NCI-H748 (cell line): ENCODE data around the gene LTF.
"Not testable (repeated sequence)": the region's sequence is repeated elsewhere in the genome, so short reads cannot be mapped to it uniquely, and the experiment has no call there.

Source experiments
- DNase-seq: peaks from one replicate; lab custom pipeline; 2025; ENCODE audit not compliant: unreplicated experiment; lab: John Stamatoyannopoulos, UW

Gene LTF

DNA sequence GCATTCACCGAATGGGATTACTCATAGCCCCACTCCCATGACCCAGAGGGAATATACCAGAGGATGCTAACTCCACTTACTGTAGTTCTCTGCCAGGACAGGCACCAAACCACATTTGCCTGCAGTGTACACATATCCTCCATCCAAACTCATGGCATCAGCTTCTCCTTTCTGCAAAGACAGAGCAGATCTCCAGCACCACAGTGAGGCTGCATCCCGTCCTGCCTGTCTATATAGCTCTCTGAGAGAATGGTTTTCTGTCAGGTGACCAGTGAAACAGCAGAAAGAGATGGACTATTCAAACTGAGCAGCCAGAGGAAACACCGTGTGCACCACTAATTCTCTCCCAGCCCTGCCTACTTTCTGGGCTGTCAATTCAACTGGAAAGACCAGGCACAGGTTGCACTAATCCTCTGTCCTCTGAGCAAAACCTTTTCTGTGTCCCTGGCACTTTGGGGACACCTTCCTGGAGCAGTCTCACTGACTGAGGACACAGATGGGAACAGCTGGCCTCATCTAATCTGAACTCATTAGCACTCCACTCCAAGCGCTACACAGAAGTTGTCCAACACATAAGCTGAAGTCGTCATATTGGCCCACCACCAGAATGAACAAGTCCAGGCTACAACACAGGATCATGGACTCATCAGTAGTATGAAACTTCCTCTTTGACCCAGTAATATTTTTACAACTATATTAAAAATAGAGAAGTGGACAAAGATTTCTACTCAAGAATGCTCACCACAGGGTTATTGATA is 17.3 kb downstream of the LTF start:
- DNase-seq: no peak

DNA sequence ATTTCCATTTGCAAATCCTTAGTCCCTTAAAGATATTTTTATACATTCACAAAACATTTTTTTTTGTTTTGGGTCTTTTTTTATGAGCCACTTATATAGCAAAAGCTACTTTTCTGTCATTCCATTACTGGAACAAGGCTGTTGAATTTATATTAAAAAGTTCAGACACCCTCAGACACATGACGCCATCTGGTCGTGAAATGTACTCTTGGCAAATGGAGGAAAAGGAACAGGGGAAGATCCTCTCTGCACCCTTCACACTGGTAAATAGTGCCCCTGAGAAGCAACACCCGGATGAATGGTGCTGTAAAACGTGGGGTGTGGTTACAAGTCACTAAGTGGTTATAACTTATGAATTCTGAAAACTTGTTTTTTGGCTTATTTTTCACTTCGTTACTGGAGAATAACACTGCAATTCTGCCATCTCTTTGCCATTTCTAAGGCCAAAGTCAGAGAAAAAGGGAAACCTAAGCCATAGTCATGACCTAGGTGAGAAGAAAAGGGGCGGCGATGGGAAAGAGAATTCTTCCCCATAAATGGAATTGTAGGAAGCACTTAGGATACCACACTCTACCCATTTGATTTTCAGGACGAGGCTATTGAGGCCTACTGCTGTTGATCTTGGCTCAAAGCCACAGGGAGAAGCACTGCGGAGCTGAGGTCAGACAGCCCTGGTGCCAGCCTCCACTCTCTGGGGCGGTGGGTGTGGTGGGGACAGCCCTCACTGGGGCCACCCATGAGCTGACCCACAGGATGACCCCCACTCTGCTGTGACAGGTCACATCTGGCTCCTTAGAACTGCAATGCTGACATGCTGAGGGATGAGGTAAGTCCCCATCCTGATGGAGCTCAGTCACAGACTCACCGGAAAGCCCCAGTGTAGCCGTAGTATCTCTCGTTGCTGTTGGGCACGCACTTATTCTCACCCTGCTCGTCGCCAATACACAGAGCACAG is 21.9 kb downstream of the LTF start:
- DNase-seq: peak; percentile 57

DNA sequence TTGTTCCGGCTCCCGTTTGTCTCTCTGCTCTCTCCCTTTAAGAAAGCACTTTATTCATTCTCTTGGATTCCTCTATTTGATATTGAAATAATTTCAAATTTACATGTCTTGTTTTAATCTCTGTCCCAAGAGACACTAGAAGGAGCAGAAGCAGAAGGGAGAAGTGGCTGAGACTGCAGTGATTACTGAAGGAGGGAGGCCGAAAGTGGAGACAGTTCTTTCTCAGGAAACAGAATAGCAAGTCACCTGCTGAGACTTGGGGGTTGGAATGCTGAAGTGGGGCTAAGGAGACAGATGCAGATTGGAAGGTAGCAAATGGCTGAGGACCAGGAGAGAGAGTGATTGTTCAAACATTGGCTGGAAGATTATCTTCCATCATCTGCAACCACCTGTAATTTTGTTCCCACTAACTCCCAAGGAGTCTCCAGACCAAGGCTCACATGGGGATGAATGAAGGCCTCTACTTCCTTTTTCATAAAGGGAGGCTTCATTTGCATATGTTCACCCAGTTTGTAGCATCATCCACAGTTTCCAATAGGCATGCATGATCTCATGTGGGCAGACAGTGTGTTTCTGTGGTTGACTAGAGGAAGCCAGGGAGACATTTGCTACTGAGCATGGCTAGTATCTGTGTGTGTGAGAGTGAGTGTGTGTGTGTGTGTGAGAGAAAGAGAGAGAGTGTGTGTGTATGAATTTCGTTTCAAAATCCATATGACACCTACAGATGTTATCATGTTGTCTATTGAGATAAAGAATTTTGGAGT is 24.0 kb downstream of the LTF start:
- DNase-seq: no peak

DNA sequence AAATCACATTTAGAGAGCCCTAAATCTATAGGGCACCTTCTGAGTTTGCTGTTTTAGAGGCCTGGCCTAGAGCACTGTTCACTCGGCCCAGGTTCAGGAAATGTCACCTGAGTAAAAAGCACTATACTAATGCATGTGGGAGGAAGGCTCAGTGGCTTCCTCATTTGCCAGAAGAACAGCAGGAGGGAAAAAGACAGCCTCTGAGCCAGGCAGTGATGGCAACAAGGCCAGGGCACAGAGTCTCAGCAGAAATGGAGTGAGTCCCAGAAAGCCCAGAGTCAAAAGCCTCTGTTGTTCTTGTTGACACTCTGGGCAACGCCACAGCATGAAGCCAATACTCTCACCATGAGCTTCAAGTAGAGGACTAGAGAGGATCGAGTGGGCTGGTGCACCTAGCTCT is 25.9 kb downstream of the LTF start:
- DNase-seq: no peak

DNA sequence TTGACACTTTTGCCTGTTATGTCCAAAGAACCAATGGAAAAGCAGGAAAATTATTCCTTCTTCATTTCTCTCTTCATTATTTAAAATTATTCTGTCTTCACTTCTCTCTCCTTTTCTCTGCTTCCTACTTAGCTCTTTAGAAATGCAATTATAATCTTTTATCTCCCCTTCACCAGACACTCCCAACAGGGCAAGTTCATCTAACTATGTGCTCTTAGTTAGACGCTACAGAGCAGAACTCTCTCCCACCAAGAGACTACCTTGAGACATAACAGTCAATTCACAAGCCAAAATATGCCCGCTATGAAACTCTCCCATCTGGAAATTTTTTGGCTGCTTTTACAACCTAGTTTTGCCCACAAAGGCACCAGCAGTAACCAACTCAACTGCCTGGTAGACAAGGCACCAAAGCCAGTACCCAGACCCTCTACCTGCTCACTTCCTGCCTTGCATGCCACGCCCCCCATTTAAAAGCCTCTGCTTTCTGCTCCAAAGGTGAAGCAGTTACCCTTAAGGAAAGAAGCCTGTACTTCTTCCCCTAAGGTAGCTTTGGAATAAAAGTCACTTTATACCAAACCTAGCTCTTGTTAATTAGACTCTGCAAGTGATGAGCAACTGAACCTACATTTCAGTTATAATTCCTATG is 29.5 kb downstream of the LTF start:
- DNase-seq: no peak

DNA sequence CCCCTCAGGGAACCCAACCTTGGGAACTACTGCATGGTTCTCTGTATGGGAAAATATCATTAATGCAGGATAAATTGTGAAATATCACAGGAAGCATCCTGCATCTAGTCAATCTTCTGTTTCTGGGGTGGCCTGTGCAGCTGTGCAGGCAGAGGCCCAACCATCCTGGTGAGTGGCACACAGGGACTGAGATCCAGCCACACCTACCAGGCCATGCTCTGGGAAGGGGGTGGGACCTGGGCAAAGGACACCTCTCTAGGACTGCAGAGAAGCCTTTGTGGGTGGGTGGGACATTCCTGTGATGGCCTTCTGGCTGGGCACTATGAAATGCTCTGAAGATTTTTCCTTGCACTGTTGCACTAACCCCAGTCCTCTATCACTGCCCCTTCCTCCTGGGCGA is 30.9 kb downstream of the LTF start:
- no peak for DNase-seq

DNA sequence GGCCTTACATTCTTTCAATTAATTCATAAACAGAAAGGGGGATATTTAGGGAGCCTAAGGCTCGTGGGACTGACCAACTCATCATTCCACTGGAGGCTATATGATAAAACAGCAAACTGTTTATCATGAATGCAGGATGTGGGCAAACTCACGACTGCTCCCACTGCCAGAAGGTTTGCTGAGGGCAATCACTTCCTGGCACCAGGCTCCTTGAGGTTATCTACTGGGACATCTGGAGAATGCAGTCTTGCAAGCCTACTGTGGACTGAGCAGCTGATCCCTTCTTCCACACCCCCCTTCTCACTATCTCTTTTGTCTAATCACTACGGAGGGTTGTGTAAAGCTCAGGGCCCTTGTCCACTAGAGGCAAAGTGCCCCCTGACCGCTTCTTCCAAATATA is 31.6 kb downstream of the LTF start:
- not testable (repeated sequence) for DNase-seq

DNA sequence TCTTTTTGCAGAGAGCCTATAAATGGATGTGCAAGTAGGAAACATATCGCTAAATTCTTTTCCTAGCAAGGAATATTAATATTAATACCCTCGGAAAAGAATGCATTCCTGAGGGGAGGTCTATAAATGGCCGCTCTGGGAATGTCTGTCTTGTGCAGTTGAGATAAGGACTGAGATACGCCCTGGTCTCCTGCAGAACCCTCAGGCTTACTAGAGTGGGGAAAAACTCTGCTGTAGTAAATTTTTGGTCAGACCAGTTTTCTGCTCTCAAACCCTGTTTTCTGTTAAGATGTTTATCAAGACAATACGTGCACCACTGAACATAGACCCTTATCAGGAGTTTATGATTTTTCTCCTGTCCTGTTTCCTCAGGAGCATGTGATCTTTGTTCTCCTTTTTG is 32.8 kb downstream of the LTF start:
- not testable (repeated sequence) for DNase-seq

DNA sequence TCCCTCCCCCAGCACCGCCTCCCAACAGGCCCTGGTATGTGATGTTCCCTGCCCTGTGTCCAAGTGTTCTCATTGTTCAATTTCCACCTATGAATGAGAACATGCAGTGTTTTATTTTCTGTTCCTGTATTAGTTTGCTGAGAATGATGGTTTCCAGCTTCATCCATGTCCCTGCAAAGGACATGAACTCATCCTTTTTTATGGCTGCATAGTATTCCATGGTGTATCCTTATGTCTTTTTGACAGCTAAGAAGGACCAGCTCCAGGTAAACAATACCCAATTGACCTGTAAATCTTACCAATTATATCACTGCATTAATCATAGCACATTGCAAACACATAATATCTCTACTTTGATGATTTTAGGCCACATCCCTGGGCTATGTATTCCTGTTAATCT is 33.8 kb downstream of the LTF start:
- not testable (repeated sequence) for DNase-seq

DNA sequence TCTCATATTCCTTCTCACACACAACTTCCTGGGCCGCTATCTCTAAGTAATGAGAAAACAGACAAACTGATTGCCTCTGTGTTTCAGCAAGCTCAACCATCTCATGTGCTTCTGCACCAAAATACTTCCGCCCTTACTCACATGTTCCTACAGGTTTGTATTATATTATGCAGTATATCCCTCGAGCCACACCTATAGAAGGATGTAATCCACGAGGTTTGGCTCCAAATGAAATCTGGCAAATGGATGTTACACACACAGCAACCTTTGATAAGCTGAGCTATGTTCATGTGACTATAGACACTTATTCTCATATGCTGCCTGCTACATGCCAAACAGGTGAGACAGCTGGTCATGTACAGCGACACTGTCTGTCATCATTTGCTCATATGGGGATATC is 35.0 kb downstream of the LTF start:
- peak; percentile 16 for DNase-seq

DNA sequence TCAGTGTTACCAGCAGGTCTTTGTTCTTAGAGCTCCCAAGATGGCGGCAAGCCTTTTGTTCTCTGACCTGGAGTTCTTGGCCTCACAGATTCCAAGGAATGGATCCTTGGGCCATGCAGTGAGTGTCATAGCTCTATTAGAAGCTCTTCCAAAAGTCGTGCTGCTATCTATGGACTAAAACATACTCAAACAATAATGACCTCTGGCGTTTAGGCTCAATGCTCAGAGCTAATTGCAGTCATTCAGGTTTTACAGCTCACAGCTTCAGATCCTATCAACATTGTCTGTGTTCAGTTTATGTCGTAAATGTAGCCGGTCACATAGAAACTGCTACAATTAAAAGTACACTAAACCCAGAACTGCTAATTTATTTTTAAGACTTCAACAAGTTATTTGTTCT is 35.5 kb downstream of the LTF start:
- DNase-seq: peak; percentile 54

DNA sequence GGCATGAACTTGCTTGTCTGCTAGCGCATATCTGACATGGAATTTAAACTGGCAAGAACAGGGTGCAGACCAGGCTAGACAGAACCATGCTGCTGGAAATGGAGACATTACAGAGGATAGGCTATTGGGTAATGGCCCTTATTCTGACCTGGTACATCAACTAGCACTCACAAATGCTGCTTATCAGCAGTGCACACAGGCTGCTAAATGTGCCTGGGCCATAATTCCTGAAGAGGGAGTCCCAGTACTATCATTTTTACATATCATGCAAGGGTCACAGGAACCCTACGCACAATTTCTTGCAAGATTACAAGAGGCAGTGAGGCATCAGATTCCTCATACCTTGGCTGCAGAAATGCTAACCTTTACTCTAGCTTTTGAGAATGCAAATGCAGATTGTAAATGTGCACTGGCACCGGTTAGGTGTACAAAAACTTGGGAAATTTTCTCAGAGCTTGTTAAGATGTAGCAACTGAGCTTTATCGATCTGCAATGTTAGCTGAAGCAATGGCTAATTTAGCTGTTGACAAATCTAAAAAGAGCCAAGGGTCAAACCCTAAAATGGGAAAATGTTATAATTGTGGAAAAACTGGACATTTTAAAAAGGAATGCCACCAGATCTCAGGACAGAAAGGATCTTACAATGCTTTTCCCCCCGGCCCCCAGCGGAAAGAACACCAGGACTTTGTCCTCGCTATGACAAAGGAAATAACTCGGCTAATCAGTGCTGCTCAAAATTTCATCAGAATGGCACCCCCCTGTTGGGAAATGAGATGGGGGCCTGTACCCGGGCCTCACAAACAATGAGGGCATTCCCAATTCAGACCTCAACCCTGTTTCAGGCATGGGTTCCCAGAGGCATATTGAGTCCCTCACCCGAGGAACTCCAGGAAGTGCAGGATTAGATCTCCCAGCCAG is 36.5 kb downstream of the LTF start:
- no peak for DNase-seq

DNA sequence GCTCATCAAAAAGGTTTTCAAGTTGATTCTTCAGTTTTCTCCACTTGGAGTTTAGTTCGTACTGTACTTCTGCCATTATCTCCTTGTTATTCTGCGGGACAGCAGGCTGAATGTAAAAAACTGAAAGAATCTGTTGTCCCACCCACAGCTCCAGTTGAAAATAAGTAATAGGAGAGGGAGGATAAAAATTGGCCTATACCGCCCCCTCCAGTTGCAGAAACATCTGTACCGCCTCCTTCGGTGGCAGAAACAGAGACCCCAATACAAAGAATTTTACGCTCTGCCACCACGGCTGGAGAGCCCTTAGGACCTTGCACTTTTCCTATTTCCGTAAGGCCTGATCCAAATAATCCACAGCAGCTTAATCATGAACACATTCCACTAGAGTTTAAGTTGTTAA is 37.3 kb downstream of the LTF start:
- not testable (repeated sequence) for DNase-seq

DNA sequence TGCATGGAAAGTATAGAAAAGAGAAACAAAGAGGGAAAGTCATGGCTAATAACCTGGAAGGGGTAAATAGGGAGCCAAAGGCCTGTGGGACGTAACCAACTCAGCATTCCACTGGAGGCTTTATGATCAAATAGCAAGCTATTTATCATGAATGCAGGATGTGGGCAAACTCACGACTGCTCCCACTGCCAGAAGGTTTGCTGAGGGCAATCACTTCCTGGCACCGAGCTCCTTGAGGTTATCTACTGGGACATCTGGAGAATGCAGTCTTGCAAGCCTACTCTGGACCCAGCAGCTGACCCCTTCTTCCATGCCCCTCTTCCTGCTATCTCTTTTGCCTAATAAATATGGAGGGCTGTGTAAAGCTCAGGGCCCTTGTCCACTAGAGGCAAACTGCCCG is 38.2 kb downstream of the LTF start:
- DNase-seq: not testable (repeated sequence)

DNA sequence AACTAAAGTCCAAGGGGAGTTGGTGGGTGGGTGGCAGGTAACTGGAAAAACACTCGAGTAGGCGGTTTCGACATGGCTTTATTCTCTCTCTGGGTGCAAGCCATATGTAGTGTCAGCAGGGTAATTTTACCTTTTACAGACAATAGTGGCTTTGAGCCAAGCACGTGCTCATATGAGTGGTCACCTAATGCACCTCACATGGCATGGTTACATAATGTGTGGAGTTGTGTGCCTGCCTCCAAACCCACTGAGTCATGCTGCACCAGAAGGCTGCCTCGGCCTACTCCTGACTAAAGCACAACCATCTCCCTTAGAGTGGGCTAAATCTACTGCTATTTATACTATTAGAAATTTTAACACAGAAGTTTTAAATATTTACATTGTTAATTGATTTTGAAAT is 41.1 kb downstream of the LTF start:
- DNase-seq: peak; percentile 35

DNA sequence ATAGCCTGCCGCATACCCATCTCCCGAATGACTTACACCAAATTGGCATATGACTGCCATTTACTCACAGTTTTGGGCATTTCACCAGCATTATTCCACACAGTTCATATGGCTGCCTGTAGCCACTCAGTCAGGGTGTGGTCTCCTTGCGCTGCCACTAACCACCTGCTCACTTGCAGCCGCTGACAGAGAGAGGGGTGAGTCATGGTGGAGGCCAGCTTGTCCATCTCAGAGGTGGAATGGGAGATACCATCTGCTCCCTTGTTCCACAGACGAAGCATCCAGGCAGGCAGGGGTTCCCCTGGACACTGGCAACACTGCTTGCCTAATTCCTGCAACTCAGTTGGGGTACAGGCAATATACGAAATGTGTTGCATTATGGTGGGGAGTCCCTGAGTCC is 42.1 kb downstream of the LTF start:
- peak; percentile 52 for DNase-seq

DNA sequence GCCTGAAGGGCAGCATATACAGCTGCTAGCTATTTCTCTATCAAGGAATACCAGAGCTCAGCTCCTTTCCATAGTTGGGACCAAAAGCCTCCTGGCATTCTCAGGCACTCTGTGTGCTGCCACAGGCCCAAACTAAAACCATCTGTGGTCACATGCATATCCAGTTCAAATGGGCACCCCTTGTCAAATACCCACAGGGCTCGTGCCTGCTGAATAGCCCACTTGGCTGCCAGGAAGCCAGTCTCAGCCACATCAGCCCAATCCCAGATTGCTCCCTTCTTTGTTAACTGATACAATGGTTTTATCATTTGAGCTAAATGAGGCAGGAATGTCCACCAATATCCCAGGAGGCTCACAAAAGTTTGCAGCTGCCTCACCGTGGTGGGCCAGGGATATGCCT is 43.8 kb downstream of the LTF start:
- DNase-seq: no peak

DNA sequence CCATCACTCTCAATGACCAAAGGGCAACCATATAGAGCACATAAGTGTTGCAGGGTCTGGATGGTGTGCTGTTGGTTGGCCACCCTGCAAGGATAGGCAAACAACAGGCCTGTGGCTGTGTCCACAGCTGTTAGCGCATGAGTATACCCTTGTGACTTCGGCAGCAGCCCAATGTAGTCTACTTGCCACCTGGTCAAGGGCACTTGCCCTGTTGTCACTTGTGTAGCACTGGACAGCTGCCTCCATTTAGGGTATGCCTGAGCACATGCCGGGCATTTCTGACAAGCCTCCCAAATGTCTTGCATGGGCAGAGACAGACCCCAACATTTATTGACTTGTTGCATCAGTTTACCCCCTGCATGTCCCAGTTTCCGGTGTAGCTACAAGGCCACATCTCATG is 44.9 kb downstream of the LTF start:
- no peak for DNase-seq

DNA sequence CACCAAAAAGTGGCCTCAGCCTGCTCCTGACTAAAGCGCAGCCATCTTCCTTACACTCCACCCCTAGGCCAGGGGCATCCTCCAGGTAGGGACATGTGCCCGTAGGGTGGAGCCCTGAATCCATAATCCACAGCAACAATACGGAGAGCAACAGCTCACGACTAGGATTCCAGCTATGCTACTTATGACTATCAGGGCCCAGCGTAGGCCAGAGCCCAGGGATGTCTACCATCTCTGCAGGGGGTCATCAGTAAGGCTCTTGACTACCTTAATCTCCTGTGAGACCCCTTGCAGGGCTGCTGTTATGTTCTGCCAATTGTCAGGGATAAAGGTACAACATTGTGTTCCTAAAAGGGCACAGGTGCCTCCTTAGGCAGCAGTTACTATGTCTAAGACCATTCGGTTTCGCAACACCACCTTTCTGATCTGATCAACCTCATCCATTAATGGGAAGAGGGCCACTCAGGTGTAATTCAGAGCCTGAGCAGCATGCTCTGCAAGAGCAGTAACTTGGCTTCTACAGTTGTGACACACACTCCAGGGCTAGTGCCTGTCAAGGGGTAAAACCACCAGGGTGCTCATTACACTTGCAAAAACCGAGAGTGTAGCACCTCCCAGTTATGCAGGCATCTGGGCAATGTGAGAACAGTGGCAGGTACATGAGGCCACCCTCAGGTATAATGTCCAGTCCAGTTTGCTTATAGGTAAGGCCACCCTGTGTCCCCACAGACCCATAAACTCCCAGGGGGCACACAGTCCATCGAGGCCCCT is 46.7 kb downstream of the LTF start:
- no peak for DNase-seq
